Sigmoid colon (tissue), 7 donors: Measurements from ENCODE around the gene HAUS8. TPM values are rescaled to one million over a fixed set of nuclear protein-coding genes. Genes with fewer than 3 reads are reported as not detected.

Source experiments
- DNase-seq: peaks from one replicate; pipeline ENCODE4 v3.0.0-alpha.2; 2019
- H3K27ac ChIP-seq, 4 donors: fragments of 200-600 bp; sonication (generic); one replicate each; pipeline ENCODE4 v1.5.1; 2016 to 2019; ENCODE audit warnings: mild to moderate bottlenecking in 1 of 4
- H3K27me3 ChIP-seq, 3 donors: fragments of 200-600 bp; sonication (generic); one replicate each; pipeline ENCODE4 v1.5.1; 2019; ENCODE audit warnings: mild to moderate bottlenecking in 1 of 3
- H3K36me3 ChIP-seq, 4 donors: fragments of 200-600 bp; sonication (generic); one replicate each; pipeline ENCODE4 v1.5.1; 2016 to 2019
- H3K4me1 ChIP-seq, 4 donors: fragments of 200-600 bp; sonication (generic); one replicate each; pipeline ENCODE4 v1.5.1; 2017 to 2019
- H3K4me3 ChIP-seq, 4 donors: fragments of 200-600 bp; sonication (generic); one replicate each; pipeline ENCODE4 v1.5.1; 2017 to 2019; ENCODE audit warnings: mild to moderate bottlenecking in 2 of 4, moderate library complexity in 1 of 4
- H3K9me3 ChIP-seq, 4 donors: fragments of 200-600 bp in 3 of 4; sonication (generic) in 3 of 4; one replicate each; pipeline versions ENCODE4 v1.5.1 to v1.6.1; 2013 to 2019
- EP300 ChIP-seq, 4 donors: sonication (generic); formaldehyde crosslinking; IDR thresholded peaks; one replicate each; pipeline ENCODE4 v1.6.1; 2017; ENCODE audit warnings: antibody characterized with exemption in 4 of 4
- POLR2A ChIP-seq, 2 donors: fragments of 450-650 bp; IDR thresholded peaks; one replicate each; pipeline ENCODE4 v1.6.1; 2016; ENCODE audit warnings: antibody characterized with exemption in 2 of 2, mild to moderate bottlenecking in 2 of 2, moderate library complexity in 2 of 2
- POLR2AphosphoS5 ChIP-seq, 4 donors: sonication (generic); formaldehyde crosslinking; IDR thresholded peaks; one replicate each; pipeline ENCODE4 v1.6.1; 2017; ENCODE audit warnings: antibody characterized with exemption in 4 of 4
- WGBS, 2 donors: extraction: QIAGEN DNeasy Blood & Tissue Kit; methylation state at CpG; one replicate each; pipeline ENCODE4 v1.1.7; 2013; 5-methylcytosine and 5-hydroxymethylcytosine counted together
- intact Hi-C: fragments of 100-400 bp; cut with DNase I; formaldehyde crosslinking; loops from one replicate; pipeline ENCODE4 v1.15.1; 2023
- polyA plus RNA-seq, 3 donors: library from polyadenylated mRNA; stranded (reverse); fragments of 200-250 nt; gene quantifications; one replicate each; pipeline ENCODE4 v1.2.3, GENCODE V29; 2013
- total RNA-seq, 4 donors: library from RNA; depleted of rRNA; stranded (reverse); fragments of >200 nt; gene quantifications; one replicate each; pipeline ENCODE4 v1.1.0, GENCODE V29; 2016
- TF ChIP-seq, protein P1 (sequence below), 4 experiments: fragments of 450-650 bp in 3 of 4; fragments of 200-600 bp in 1 of 4; IDR thresholded peaks; one replicate each; pipeline ENCODE4 v1.5.1; 2016 to 2019; ENCODE audit warnings: antibody characterized with exemption in 4 of 4, mild to moderate bottlenecking in 3 of 4, moderate library complexity in 2 of 4
- donor health status: healthy with polysubstance abuse.
- donor health status: Bipolar disorder and iron deficiency.
- donor health status: healthy.

HAUS8 gene
- total and polyA plus RNA-seq, 7 donors = 6.7 to 14.8 (median 10.4) TPM

DNA sequence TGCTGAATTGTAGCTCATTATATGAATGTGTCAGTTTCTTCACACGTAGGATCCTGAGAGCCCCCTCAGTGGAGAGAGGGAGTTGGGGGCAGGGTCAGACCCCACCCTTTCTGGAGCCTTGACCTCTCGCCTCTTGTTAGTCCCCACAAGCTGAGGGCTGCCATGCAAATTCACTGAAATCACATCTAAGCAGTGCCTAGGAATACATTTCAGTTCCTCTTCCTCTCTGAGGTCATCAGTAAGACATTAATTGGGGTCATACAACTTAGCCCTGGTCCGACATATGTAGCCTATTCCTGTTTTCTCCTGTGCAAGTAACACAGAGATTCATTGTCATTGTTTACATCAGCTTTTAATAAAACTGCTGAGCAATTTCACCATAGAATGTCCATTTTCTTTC, 30.3 kb upstream of the HAUS8 start:
- no peak for DNase-seq
- Histone ChIP-seq H3K36me3 (peaks cover 12 to 40% (median 25%) of the 10 kb centered on the region in 4 donors), H3K4me3 (no peak overlapping the region), H3K9me3 (no peaks in the 10 kb centered on the region), H3K4me1 (peaks cover 0 to 40% (median 24%) of the 10 kb centered on the region in 4 donors), H3K27ac (peak overlapping the region in 3 of 4 donors; percentile 15 to 94 (median 87)), H3K27me3 (no peaks in the 10 kb centered on the region)
- intact Hi-C loops = loop anchor here (5.0 kb wide), 1 partner anchor 38 kb away; no protein-coding TSS in a partner anchor
- TF ChIP-seq POLR2A (IDR thresholded peaks at IDR 0.05) = no peak
- no peak for TF ChIP-seq POLR2AphosphoS5 (IDR thresholded peaks at IDR 0.05)
- TF ChIP-seq, protein P1, sequence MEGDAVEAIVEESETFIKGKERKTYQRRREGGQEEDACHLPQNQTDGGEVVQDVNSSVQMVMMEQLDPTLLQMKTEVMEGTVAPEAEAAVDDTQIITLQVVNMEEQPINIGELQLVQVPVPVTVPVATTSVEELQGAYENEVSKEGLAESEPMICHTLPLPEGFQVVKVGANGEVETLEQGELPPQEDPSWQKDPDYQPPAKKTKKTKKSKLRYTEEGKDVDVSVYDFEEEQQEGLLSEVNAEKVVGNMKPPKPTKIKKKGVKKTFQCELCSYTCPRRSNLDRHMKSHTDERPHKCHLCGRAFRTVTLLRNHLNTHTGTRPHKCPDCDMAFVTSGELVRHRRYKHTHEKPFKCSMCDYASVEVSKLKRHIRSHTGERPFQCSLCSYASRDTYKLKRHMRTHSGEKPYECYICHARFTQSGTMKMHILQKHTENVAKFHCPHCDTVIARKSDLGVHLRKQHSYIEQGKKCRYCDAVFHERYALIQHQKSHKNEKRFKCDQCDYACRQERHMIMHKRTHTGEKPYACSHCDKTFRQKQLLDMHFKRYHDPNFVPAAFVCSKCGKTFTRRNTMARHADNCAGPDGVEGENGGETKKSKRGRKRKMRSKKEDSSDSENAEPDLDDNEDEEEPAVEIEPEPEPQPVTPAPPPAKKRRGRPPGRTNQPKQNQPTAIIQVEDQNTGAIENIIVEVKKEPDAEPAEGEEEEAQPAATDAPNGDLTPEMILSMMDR (IDR thresholded peaks at IDR 0.05) = no peak
- TF ChIP-seq EP300 (IDR thresholded peaks at IDR 0.05) = no peak
- WGBS, 2 donors = 58 to 84% methylated on average over 3 of the region's 3 CpGs

DNA sequence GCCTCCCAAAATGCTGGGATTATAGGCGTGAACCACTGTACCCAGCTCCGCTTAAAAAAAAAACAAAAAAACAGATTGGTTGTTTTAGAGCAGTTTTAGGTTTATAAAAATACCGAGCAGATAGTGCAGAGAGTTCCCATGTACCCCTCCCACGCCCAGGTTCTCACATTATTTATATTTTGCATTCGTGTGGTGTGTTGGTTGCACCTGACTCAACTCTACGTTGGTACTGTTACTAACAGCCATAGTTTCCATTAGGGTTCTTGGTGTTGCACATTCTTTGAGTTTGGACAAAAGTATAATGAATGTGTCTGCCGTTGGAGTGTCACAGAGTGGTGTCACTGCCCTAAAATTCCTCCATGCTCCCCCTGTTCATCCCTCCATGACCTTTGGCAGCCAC, 29.4 kb upstream of the HAUS8 start:
- Histone ChIP-seq H3K27ac (peak overlapping the region in 2 of 4 donors; percentile 15 to 94), H3K4me1 (peaks cover 0 to 35% (median 24%) of the 10 kb centered on the region in 4 donors), H3K4me3 (no peak overlapping the region), H3K36me3 (peaks cover 12 to 31% (median 21%) of the 10 kb centered on the region in 4 donors), H3K9me3 (no peaks in the 10 kb centered on the region), H3K27me3 (no peaks in the 10 kb centered on the region)
- intact Hi-C loops = loop anchor here (5.0 kb wide), 1 partner anchor 37 kb away; no protein-coding TSS in a partner anchor
- DNase-seq = no peak
- TF ChIP-seq, protein P1 (IDR thresholded peaks at IDR 0.05) = no peak
- TF ChIP-seq EP300 (IDR thresholded peaks at IDR 0.05) = no peak
- TF ChIP-seq POLR2A (IDR thresholded peaks at IDR 0.05) = no peak
- no peak for TF ChIP-seq POLR2AphosphoS5 (IDR thresholded peaks at IDR 0.05)
- 87% methylated on average over 7 of the region's 7 CpGs for WGBS, 2 donors

GRCh38 chr19:17103177-17103576, 27.9 kb upstream of the HAUS8 start:
- H3K27me3 ChIP-seq = no peaks in the 10 kb centered on the region
- 66 to 82% methylated on average over 3 of the region's 3 CpGs for WGBS, 2 donors
- intact Hi-C loops = no loop called here
- peaks cover 12 to 30% (median 20%) of the 10 kb centered on the region in 4 donors for H3K36me3 ChIP-seq
- no peak overlapping the region for H3K4me3 ChIP-seq
- H3K9me3 ChIP-seq = no peaks in the 10 kb centered on the region
- no peak for DNase-seq
- TF ChIP-seq, protein P1 (IDR thresholded peaks at IDR 0.05) = peak in 2 of 4 experiments; percentile 24 to 38
- no peak for TF ChIP-seq EP300 (IDR thresholded peaks at IDR 0.05)
- H3K4me1 ChIP-seq = peaks cover 0 to 25% (median 16%) of the 10 kb centered on the region in 4 donors
- H3K27ac ChIP-seq = peak overlapping the region in 1 of 4 donors; percentile 32

GRCh38 chr19:17101686-17102628, 26.7 kb upstream of the HAUS8 start:
- peaks cover 0 to 25% (median 16%) of the 10 kb centered on the region in 4 donors for H3K4me1 ChIP-seq
- intact Hi-C loops = no loop called here
- TF ChIP-seq, protein P1 (IDR thresholded peaks at IDR 0.05) = no peak
- TF ChIP-seq EP300 (IDR thresholded peaks at IDR 0.05) (no peak), POLR2AphosphoS5 (IDR thresholded peaks at IDR 0.05) (no peak), POLR2A (IDR thresholded peaks at IDR 0.05) (no peak)
- H3K27me3 ChIP-seq = no peaks in the 10 kb centered on the region
- peaks cover 12 to 30% (median 20%) of the 10 kb centered on the region in 4 donors for H3K36me3 ChIP-seq
- DNase-seq = no peak
- no peaks in the 10 kb centered on the region for H3K9me3 ChIP-seq
- 96 to 98% methylated on average over 59 of the region's 59 CpGs for WGBS, 2 donors
- no peak overlapping the region for H3K4me3 ChIP-seq
- no peak overlapping the region for H3K27ac ChIP-seq
